HL-60 (cell line): ENCODE data around the gene MAP4K4.

Experiments
- GABPA ChIP-seq: IDR thresholded peaks from 2 replicates; pipeline ENCODE4 v1.6.1; 2012; ENCODE audit warnings: low read depth
- POLR2AphosphoS5 ChIP-seq: IDR thresholded peaks from 2 replicates; pipeline ENCODE4 v1.6.1; 2012; ENCODE audit warnings: low read depth
- TF ChIP-seq, protein P1 (sequence below): IDR thresholded peaks from one replicate; pipeline ENCODE4 v1.5.1; 2011; ENCODE audit warnings: low read length, control low read depth, inconsistent platforms; ENCODE audit not compliant: insufficient read depth
- TF ChIP-seq, protein P2 (sequence below): IDR thresholded peaks from 2 replicates; pipeline ENCODE4 v1.6.1; 2012; ENCODE audit warnings: low read depth; ENCODE audit not compliant: insufficient replicate concordance

- TF ChIP-seq, protein P1, sequence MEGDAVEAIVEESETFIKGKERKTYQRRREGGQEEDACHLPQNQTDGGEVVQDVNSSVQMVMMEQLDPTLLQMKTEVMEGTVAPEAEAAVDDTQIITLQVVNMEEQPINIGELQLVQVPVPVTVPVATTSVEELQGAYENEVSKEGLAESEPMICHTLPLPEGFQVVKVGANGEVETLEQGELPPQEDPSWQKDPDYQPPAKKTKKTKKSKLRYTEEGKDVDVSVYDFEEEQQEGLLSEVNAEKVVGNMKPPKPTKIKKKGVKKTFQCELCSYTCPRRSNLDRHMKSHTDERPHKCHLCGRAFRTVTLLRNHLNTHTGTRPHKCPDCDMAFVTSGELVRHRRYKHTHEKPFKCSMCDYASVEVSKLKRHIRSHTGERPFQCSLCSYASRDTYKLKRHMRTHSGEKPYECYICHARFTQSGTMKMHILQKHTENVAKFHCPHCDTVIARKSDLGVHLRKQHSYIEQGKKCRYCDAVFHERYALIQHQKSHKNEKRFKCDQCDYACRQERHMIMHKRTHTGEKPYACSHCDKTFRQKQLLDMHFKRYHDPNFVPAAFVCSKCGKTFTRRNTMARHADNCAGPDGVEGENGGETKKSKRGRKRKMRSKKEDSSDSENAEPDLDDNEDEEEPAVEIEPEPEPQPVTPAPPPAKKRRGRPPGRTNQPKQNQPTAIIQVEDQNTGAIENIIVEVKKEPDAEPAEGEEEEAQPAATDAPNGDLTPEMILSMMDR, result no peak
- TF ChIP-seq POLR2AphosphoS5 (no peak), GABPA (no peak)
- TF ChIP-seq, protein P2, sequence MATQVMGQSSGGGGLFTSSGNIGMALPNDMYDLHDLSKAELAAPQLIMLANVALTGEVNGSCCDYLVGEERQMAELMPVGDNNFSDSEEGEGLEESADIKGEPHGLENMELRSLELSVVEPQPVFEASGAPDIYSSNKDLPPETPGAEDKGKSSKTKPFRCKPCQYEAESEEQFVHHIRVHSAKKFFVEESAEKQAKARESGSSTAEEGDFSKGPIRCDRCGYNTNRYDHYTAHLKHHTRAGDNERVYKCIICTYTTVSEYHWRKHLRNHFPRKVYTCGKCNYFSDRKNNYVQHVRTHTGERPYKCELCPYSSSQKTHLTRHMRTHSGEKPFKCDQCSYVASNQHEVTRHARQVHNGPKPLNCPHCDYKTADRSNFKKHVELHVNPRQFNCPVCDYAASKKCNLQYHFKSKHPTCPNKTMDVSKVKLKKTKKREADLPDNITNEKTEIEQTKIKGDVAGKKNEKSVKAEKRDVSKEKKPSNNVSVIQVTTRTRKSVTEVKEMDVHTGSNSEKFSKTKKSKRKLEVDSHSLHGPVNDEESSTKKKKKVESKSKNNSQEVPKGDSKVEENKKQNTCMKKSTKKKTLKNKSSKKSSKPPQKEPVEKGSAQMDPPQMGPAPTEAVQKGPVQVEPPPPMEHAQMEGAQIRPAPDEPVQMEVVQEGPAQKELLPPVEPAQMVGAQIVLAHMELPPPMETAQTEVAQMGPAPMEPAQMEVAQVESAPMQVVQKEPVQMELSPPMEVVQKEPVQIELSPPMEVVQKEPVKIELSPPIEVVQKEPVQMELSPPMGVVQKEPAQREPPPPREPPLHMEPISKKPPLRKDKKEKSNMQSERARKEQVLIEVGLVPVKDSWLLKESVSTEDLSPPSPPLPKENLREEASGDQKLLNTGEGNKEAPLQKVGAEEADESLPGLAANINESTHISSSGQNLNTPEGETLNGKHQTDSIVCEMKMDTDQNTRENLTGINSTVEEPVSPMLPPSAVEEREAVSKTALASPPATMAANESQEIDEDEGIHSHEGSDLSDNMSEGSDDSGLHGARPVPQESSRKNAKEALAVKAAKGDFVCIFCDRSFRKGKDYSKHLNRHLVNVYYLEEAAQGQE, result no peak
Observed at GRCh38 chr2:101718993-101719571, 21.6 kb downstream of the MAP4K4 start.
